Measurements from ENCODE around the gene ITPR1. TPM values are rescaled to one million over a fixed set of nuclear protein-coding genes. Genes with fewer than 3 reads are reported as not detected.

The ITPR1 gene
- total RNA-seq, 1 donor from 2014 or later = 53.1 TPM

DNA sequence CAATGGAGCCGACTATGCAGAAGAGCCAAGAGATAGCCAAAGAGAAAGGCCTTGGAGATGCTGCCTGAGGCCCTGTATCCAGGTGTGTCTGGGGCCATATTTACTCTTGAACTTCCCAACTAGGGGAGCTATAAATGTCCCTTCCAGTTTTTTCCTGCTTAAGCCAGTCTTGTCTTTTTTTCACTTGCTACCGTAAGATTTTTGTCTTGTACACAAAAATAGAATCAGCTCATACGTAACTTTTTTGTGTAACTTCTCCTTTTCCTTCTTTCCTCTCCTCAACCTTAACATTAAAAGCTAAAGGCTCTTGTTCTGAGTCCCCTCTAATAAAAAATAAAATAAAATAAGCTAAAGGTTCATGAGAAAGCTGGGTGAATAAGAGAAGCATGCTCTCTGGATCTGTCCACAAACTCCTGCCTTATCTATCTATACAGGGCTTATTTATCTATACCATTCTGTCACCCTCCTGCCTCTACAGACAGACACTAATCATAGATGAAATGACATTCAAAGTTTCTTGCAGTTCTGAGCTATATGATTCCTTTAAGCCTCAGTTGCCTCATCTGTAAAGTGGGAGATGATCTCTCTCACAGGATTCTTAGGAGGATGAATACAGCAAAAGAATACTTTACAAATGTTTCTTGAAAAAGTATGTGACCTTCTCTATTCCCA is 30.6 kb upstream of the ITPR1 start:
- TF ChIP-seq, protein P1, sequence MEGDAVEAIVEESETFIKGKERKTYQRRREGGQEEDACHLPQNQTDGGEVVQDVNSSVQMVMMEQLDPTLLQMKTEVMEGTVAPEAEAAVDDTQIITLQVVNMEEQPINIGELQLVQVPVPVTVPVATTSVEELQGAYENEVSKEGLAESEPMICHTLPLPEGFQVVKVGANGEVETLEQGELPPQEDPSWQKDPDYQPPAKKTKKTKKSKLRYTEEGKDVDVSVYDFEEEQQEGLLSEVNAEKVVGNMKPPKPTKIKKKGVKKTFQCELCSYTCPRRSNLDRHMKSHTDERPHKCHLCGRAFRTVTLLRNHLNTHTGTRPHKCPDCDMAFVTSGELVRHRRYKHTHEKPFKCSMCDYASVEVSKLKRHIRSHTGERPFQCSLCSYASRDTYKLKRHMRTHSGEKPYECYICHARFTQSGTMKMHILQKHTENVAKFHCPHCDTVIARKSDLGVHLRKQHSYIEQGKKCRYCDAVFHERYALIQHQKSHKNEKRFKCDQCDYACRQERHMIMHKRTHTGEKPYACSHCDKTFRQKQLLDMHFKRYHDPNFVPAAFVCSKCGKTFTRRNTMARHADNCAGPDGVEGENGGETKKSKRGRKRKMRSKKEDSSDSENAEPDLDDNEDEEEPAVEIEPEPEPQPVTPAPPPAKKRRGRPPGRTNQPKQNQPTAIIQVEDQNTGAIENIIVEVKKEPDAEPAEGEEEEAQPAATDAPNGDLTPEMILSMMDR (IDR thresholded peaks at IDR 0.05; ENCODE audit: unreplicated experiment) = no peak
- H3K27me3 Mint-ChIP-seq (ENCODE audit: unreplicated experiment) = no peaks in the 10 kb centered on the region
- no peaks in the 10 kb centered on the region for H3K9me3 Mint-ChIP-seq (ENCODE audit: unreplicated experiment)
- no peaks in the 10 kb centered on the region for H3K36me3 Mint-ChIP-seq (ENCODE audit: low read depth, unreplicated experiment)
- no peak overlapping the region for H3K27ac Mint-ChIP-seq (ENCODE audit: unreplicated experiment)
- peaks cover 4% of the 10 kb centered on the region for H3K4me1 Mint-ChIP-seq (ENCODE audit: unreplicated experiment)
- no peak for DNase-seq (ENCODE audit: low spot score)
- H3K4me3 Mint-ChIP-seq (ENCODE audit: unreplicated experiment) = no peak overlapping the region

DNA sequence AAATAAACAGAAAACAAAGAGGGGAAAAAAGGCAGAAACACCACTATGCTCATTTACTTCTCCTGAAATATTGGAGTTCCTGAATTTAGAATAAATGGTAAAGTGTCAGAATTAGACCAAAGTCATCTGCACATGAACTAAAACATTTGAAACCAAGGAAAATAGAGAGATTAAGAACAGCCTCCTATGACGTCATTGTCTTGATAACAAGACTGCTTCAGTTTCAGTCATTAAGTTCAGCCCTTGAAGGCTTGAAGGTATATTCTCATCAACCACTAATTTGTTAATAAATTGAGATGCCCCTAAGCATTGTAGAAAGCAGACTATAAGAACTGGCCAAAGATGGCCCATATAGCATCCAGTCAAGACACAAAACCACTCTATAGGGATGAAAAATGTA is 28.6 kb upstream of the ITPR1 start:
- no peaks in the 10 kb centered on the region for H3K36me3 Mint-ChIP-seq (ENCODE audit: low read depth, unreplicated experiment)
- TF ChIP-seq, protein P1 (IDR thresholded peaks at IDR 0.05; ENCODE audit: unreplicated experiment) = no peak
- no peak overlapping the region for H3K27ac Mint-ChIP-seq (ENCODE audit: unreplicated experiment)
- H3K4me1 Mint-ChIP-seq (ENCODE audit: unreplicated experiment) = peaks cover 4% of the 10 kb centered on the region
- no peaks in the 10 kb centered on the region for H3K9me3 Mint-ChIP-seq (ENCODE audit: unreplicated experiment)
- peaks cover 2% of the 10 kb centered on the region for H3K27me3 Mint-ChIP-seq (ENCODE audit: unreplicated experiment)
- no peak overlapping the region for H3K4me3 Mint-ChIP-seq (ENCODE audit: unreplicated experiment)
- DNase-seq (ENCODE audit: low spot score) = no peak

DNA sequence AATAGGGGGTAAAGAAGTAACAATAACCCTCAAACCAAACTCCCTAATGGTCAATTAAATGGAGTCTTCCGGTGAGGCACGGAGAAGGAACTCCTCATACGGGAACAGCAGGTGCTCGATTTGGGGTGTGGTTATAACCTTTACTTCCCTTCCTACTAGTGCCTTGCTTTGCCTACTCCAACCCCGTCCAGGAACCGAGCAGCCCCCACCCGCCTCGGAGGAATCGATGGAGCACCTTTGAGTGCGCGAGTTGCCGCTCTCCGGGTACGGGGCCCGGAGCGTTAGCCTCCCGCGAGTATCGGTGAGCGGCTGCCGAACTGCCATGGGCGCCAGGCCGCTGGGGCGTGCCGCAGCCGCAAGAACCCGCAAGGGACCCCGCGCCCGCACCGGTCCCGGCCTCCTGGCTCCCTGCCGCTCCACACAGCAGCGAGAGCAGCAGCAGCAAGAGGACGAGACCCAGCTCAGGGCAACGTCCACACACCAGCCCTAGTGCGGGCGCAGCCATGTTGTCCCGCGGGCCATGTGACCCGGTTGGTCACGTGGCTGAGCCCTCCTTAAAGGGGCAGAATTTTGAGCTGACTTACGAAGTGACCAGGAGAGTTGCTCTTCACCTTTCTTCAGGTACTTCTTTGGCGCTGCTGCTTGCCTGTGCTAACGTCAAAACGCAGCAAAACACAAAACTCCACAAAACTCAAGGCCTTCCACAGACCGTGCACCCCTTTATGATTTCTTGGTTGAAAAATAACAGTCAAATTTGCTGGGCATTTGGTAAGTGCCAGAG is 26.2 kb upstream of the ITPR1 start, which contains the start of gene SUMF1:
TSS of gene SUMF1 (minus strand) at position 529 of the 781 bp plus-strand sequence. CDS start at position 505, 24 bp downstream.
- Mint-ChIP-seq H3K4me3 (ENCODE audit: unreplicated experiment) (peak within 1 kb of the TSS; percentile 96), H3K4me1 (ENCODE audit: unreplicated experiment) (peaks cover 4% of the 10 kb centered on the region), H3K36me3 (ENCODE audit: low read depth, unreplicated experiment) (no peaks in the 10 kb centered on the region), H3K9me3 (ENCODE audit: unreplicated experiment) (no peaks in the 10 kb centered on the region), H3K27me3 (ENCODE audit: unreplicated experiment) (peaks cover 3% of the 10 kb centered on the region), H3K27ac (ENCODE audit: unreplicated experiment) (peak within 1 kb of the TSS; percentile 91)
- DNase-seq (ENCODE audit: low spot score) = peak; percentile 69
- TF ChIP-seq, protein P1 (IDR thresholded peaks at IDR 0.05; ENCODE audit: unreplicated experiment) = no peak

DNA sequence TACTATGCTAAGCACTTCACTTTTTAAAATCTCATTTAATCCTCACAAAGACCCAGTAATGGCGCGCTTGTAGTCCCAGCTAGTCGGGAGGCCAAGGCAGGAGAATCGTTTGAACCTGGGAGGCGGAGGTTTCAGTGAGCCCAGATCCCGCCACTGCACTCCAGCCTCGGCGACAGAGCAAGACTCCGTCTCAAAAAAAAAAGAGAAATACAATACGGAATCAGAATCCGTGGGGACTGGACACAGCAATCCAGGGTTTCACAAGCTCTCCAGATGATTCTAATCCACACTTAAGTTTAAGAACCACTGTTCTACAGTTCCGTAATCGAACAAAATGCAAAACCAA is 25.7 kb upstream of the ITPR1 start:
- DNase-seq (ENCODE audit: low spot score) = no peak
- Mint-ChIP-seq H3K9me3 (ENCODE audit: unreplicated experiment) (no peaks in the 10 kb centered on the region), H3K4me1 (ENCODE audit: unreplicated experiment) (peaks cover 4% of the 10 kb centered on the region), H3K4me3 (ENCODE audit: unreplicated experiment) (peak overlapping the region; percentile 74), H3K36me3 (ENCODE audit: low read depth, unreplicated experiment) (no peaks in the 10 kb centered on the region), H3K27ac (ENCODE audit: unreplicated experiment) (peak overlapping the region; percentile 80), H3K27me3 (ENCODE audit: unreplicated experiment) (peaks cover 3% of the 10 kb centered on the region)
- TF ChIP-seq, protein P1 (IDR thresholded peaks at IDR 0.05; ENCODE audit: unreplicated experiment) = no peak

DNA sequence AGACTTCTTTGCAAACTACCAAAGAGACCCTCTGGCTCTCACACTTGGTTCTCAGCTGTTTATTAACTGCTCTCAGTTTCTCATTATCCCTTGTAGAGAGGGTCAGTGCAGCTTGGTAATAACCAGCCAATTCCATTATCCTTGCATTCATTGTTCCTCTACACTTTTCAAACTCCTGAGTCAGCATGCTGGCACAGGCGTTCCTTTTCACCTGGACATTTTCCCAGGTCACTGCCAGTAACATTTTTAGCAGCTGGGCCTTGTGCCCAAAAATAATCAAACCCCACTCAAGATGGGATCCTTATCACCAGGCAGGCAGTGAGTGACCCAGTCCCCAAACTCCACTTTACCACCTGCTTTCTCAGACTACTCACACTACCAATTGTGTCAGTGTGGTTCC is 21.2 kb upstream of the ITPR1 start:
- Mint-ChIP-seq H3K27ac (ENCODE audit: unreplicated experiment) (no peak overlapping the region), H3K9me3 (ENCODE audit: unreplicated experiment) (no peaks in the 10 kb centered on the region), H3K27me3 (ENCODE audit: unreplicated experiment) (peaks cover 3% of the 10 kb centered on the region), H3K4me1 (ENCODE audit: unreplicated experiment) (peaks cover 6% of the 10 kb centered on the region), H3K36me3 (ENCODE audit: low read depth, unreplicated experiment) (no peaks in the 10 kb centered on the region), H3K4me3 (ENCODE audit: unreplicated experiment) (no peak overlapping the region)
- TF ChIP-seq, protein P1 (IDR thresholded peaks at IDR 0.05; ENCODE audit: unreplicated experiment) = no peak
- no peak for DNase-seq (ENCODE audit: low spot score)
